Neuronal stem cell (in vitro differentiated cells): ENCODE measurements around the gene PCDHGC4.

Source experiments
- DNase-seq: peaks from one replicate; pipeline ENCODE4 v3.0.0-alpha.2; 2013; ENCODE audit warnings: low spot score
- H2AFZ ChIP-seq: one replicate; pipeline ENCODE4 v1.6.1; 2013; ENCODE audit warnings: mild to moderate bottlenecking, low read length, inconsistent platforms
- H2AK5ac ChIP-seq: 2 replicates; pipeline ENCODE4 v1.6.1; 2013; ENCODE audit warnings: low read depth, mild to moderate bottlenecking, inconsistent platforms, low read length, moderate library complexity, mixed read lengths
- H2BK120ac ChIP-seq: 2 replicates; pipeline ENCODE4 v1.6.1; 2013; ENCODE audit warnings: low read depth, mild to moderate bottlenecking, inconsistent platforms, low read length, moderate library complexity, mixed read lengths
- H2BK12ac ChIP-seq: one replicate; pipeline ENCODE4 v1.6.1; 2013; ENCODE audit warnings: low read length, inconsistent platforms
- H2BK15ac ChIP-seq: 2 replicates; pipeline ENCODE4 v1.6.1; 2013; ENCODE audit warnings: mild to moderate bottlenecking, low read length, inconsistent platforms, mixed read lengths
- H2BK5ac ChIP-seq: one replicate; pipeline ENCODE4 v1.6.1; 2013; ENCODE audit warnings: inconsistent platforms, mild to moderate bottlenecking, low read length, moderate library complexity
- H3K14ac ChIP-seq: one replicate; pipeline ENCODE4 v1.6.1; 2013; ENCODE audit warnings: low read length, inconsistent platforms
- H3K18ac ChIP-seq: 2 replicates; pipeline ENCODE4 v1.6.1; 2013; ENCODE audit warnings: low read length, inconsistent platforms
- H3K23ac ChIP-seq: 2 replicates; pipeline ENCODE4 v1.6.1; 2013; ENCODE audit warnings: low read depth, mild to moderate bottlenecking, mixed read lengths, low read length, inconsistent platforms; ENCODE audit not compliant: poor library complexity
- H3K27ac ChIP-seq: replicated peaks from 3 replicates; pipeline ENCODE4 v1.5.1; 2013; ENCODE audit warnings: low read length, inconsistent platforms
- H3K27me3 ChIP-seq, 3 experiments: 2 replicates each; pipeline ENCODE4 v1.6.1; 2013; ENCODE audit warnings: low read length in 3 of 3, mild to moderate bottlenecking in 2 of 3, inconsistent platforms in 1 of 3, low read depth in 1 of 3, mixed read lengths in 1 of 3, moderate library complexity in 1 of 3; ENCODE audit not compliant: control insufficient read depth in 3 of 3, insufficient read depth in 3 of 3
- H3K36me3 ChIP-seq, 2 donors: replicated peaks in 1 of 2; 2 replicates each; pipeline ENCODE4 v1.6.1; 2013; ENCODE audit warnings: low read length in 2 of 2; ENCODE audit not compliant: control insufficient read depth in 2 of 2, insufficient read depth in 2 of 2
- H3K4ac ChIP-seq: 2 replicates; pipeline ENCODE4 v1.6.1; 2013; ENCODE audit warnings: inconsistent platforms, mild to moderate bottlenecking, low read length, moderate library complexity
- H3K4me1 ChIP-seq, 2 donors: 1 replicate in 1 of 2; 2 replicates in 1 of 2; pipeline ENCODE4 v1.6.1; 2013; ENCODE audit warnings: low read length in 2 of 2, low read depth in 1 of 2; ENCODE audit not compliant: control insufficient read depth in 2 of 2, insufficient read depth in 1 of 2
- H3K4me2 ChIP-seq: one replicate; pipeline ENCODE4 v1.6.1; 2013; ENCODE audit warnings: mild to moderate bottlenecking, low read length, inconsistent platforms; ENCODE audit not compliant: insufficient read depth, poor library complexity, severe bottlenecking
- H3K4me3 ChIP-seq, 2 donors: 2 replicates each; pipeline ENCODE4 v1.5.1; 2013; ENCODE audit warnings: low read length in 2 of 2, mild to moderate bottlenecking in 2 of 2, inconsistent platforms in 1 of 2, moderate library complexity in 1 of 2
- H3K79me1 ChIP-seq: one replicate; pipeline ENCODE4 v1.6.1; 2013; ENCODE audit warnings: low read depth, mild to moderate bottlenecking, inconsistent platforms, low read length, moderate library complexity
- H3K9ac ChIP-seq: one replicate; pipeline ENCODE4 v1.6.1; 2013; ENCODE audit warnings: mild to moderate bottlenecking, low read depth, low read length, inconsistent platforms; ENCODE audit not compliant: poor library complexity
- H3K9me3 ChIP-seq, 2 donors: replicated peaks in 1 of 2; 2 replicates each; pipeline versions ENCODE3 to v1.6.1; 2013; ENCODE audit warnings: low read length in 2 of 2, mild to moderate bottlenecking in 2 of 2, inconsistent platforms in 1 of 2, low read depth in 1 of 2, mixed read lengths in 1 of 2, moderate library complexity in 1 of 2; ENCODE audit not compliant: control insufficient read depth in 2 of 2, insufficient read depth in 1 of 2
- H4K8ac ChIP-seq: one replicate; pipeline ENCODE4 v1.6.1; 2013; ENCODE audit warnings: low read depth, mild to moderate bottlenecking, inconsistent platforms, low read length, moderate library complexity
- H4K91ac ChIP-seq: one replicate; pipeline ENCODE4 v1.6.1; 2013; ENCODE audit warnings: low read length, low read depth, mild to moderate bottlenecking, inconsistent platforms; ENCODE audit not compliant: poor library complexity
- WGBS, 2 donors: extraction: QIAGEN DNeasy Blood & Tissue Kit; methylation state at CpG; one replicate each; pipeline ENCODE4 v1.1.7; 2013; ENCODE audit warnings: missing lambda C conversion rate in 2 of 2, mixed read lengths in 1 of 2; ENCODE audit not compliant: insufficient read length in 2 of 2, insufficient replicate concordance in 1 of 2; ENCODE audit errors: extremely low coverage in 2 of 2; 5-methylcytosine and 5-hydroxymethylcytosine counted together

PCDHGC4 gene

DNA sequence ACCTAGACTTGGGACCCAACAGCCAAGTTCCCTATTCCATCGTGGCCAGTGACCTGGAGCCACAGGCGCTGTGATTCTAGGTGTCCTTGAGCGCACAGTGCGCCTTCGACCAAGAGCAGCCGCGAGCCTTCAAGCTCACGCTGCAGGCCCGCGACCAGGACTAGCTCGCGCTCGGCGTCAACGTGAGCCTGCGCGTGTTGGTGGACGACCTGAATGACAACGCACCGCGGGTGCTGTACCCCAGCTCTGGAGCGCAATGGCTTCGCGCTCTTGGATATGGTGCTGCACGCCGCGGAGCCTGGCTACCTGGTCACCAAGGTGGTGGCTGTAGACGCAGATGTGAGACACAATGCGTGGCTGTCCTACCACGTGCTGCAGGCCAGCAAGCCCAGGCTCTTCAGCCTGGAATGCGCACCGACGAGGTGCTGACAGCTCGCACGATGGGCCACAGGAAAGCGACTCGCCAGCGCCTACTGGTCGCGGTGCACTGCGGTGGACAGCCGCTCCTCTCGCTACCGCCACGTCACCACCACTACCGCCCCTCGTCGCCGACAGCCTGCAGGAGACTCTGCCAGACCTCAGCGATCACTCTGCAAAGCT, 43.2 kb upstream of the PCDHGC4 start:
- Histone ChIP-seq H3K9ac (no peak overlapping the region), H3K4me3 (peak overlapping the region in 1 of 2 donors; percentile 56), H3K27me3 (no peaks in the 10 kb centered on the region), H2BK12ac (no peak overlapping the region), H3K4me2 (no peak overlapping the region), H3K27ac (no peak overlapping the region), H4K91ac (no peak overlapping the region), H3K23ac (peak overlapping the region; percentile 44), H3K14ac (no peak overlapping the region), H2BK120ac (no peak overlapping the region), H4K8ac (no peak overlapping the region), H3K18ac (no peak overlapping the region), H3K4me1 (no peaks in the 10 kb centered on the region), H2AK5ac (no peak overlapping the region), H2AFZ (no peak overlapping the region), H2BK5ac (no peak overlapping the region), H3K4ac (no peak overlapping the region), H2BK15ac (no peak overlapping the region), H3K79me1 (peaks cover 5% of the 10 kb centered on the region), H3K9me3 (peaks cover 18 to 34% of the 10 kb centered on the region in 2 donors), H3K36me3 (peaks cover 10 to 17% of the 10 kb centered on the region in 2 donors)
- no peak for DNase-seq
- WGBS, 2 donors = no CpG with 5 or more reads among the region's 50 CpGs

DNA sequence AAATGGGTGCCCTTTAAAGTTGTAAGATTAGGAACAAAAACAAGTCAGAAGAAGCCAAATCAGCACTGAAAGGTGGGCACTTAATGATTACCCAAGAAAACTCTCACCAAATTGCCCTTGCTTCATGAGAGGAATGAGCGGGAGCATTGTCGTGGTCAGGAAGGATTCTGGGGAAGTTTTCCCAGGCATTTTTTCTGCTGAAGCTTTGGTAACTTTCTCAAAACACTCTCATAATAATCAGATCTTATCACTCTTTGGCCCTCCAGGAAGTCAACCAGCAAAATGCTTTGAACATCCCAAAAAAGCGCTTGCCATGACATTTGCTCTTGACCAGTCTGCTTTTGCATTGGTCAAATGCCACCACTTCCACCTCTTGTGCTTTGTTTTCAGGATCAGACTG, 19.5 kb upstream of the PCDHGC4 start:
- WGBS, 2 donors = no CpG with 5 or more reads among the region's 3 CpGs
- Histone ChIP-seq H3K4me3 (no peak overlapping the region), H3K9me3 (no peaks in the 10 kb centered on the region), H3K14ac (no peak overlapping the region), H3K4ac (no peak overlapping the region), H2AFZ (no peak overlapping the region), H4K91ac (no peak overlapping the region), H2AK5ac (no peak overlapping the region), H3K4me2 (no peak overlapping the region), H2BK15ac (no peak overlapping the region), H2BK5ac (no peak overlapping the region), H3K27me3 (no peaks in the 10 kb centered on the region), H3K79me1 (no peaks in the 10 kb centered on the region), H3K27ac (no peak overlapping the region), H3K18ac (no peak overlapping the region), H2BK120ac (no peak overlapping the region), H3K36me3 (peaks cover 0 to 6% of the 10 kb centered on the region in 2 donors), H2BK12ac (no peak overlapping the region), H3K9ac (no peak overlapping the region), H3K4me1 (no peaks in the 10 kb centered on the region), H4K8ac (no peak overlapping the region), H3K23ac (no peak overlapping the region)
- DNase-seq = no peak

DNA sequence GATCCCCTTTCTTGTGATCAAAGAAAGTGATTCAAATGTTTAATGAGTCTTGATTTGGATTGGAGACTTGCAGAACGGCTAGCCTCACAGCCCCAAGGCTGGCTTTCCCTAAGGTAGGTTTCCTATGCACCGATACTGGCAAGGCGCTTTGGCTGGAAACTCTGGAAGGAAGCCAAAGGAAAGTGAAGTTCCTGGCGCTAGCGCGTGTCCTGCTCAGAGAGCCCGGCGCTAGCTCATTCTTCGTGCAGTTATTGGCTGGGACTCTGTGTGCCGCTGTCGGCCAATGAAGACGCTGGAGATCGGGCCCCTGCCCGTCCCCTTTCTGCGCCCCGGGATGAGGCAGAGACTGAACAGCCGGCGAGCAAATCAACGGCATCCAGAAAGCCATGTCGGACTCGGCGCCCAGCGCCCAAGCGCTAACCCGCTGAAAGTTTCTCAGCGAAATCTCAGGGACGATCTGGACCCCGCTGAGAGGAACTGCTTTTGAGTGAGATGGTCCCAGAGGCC, 9.2 kb upstream of the PCDHGC4 start, which contains the start of gene PCDHGC3:
TSS of gene PCDHGC3 (plus strand) at position 342 of the 507 bp plus-strand sequence. CDS start at position 493, 151 bp downstream.
- H2AK5ac ChIP-seq = peak within 1 kb of the TSS; percentile 82
- peak within 1 kb of the TSS; percentile 89 for H3K18ac ChIP-seq
- peaks cover 0 to 9% of the 10 kb centered on the region in 2 donors for H3K4me1 ChIP-seq
- no CpG with 5 or more reads among the region's 28 CpGs for WGBS, 2 donors
- peak within 1 kb of the TSS; percentile 1 for H3K14ac ChIP-seq
- H3K4ac ChIP-seq = no peak within 1 kb of the TSS
- peak within 1 kb of the TSS; percentile 44 to 84 for H3K4me3 ChIP-seq
- peak within 1 kb of the TSS; percentile 85 for H3K9ac ChIP-seq
- no peaks in the 10 kb centered on the region for H3K27me3 ChIP-seq
- H2BK12ac ChIP-seq = peak within 1 kb of the TSS; percentile 76
- no peak for DNase-seq
- peaks cover 14% of the 10 kb centered on the region for H3K79me1 ChIP-seq
- H2BK15ac ChIP-seq = no peak within 1 kb of the TSS
- H2AFZ ChIP-seq = peak within 1 kb of the TSS; percentile 85
- H3K9me3 ChIP-seq = peaks cover 17 to 39% of the 10 kb centered on the region in 2 donors
- H4K8ac ChIP-seq = no peak within 1 kb of the TSS
- no peak within 1 kb of the TSS for H2BK120ac ChIP-seq
- peak within 1 kb of the TSS; percentile 95 for H3K4me2 ChIP-seq
- peak within 1 kb of the TSS; percentile 8 for H3K23ac ChIP-seq
- peaks cover 12 to 37% of the 10 kb centered on the region in 2 donors for H3K36me3 ChIP-seq
- H4K91ac ChIP-seq = no peak within 1 kb of the TSS
- H3K27ac ChIP-seq = peak within 1 kb of the TSS; percentile 60
- peak within 1 kb of the TSS; percentile 44 for H2BK5ac ChIP-seq

DNA sequence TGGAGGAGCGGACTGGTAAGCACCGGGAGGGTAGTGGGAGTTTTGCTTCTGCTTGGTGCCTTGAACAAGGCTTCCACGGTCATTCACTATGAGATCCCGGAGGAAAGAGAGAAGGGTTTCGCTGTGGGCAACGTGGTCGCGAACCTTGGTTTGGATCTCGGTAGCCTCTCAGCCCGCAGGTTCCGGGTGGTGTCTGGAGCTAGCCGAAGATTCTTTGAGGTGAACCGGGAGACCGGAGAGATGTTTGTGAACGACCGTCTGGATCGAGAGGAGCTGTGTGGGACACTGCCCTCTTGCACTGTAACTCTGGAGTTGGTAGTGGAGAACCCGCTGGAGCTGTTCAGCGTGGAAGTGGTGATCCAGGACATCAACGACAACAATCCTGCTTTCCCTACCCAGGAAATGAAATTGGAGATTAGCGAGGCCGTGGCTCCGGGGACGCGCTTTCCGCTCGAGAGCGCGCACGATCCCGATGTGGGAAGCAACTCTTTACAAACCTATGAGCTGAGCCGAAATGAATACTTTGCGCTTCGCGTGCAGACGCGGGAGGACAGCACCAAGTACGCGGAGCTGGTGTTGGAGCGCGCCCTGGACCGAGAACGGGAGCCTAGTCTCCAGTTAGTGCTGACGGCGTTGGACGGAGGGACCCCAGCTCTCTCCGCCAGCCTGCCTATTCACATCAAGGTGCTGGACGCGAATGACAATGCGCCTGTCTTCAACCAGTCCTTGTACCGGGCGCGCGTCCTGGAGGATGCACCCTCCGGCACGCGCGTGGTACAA, 8.5 kb upstream of the PCDHGC4 start:
- peak overlapping the region; percentile 85 for H3K9ac ChIP-seq
- H2BK12ac ChIP-seq = peak overlapping the region; percentile 76
- H3K4me1 ChIP-seq = peaks cover 0 to 9% of the 10 kb centered on the region in 2 donors
- peak overlapping the region; percentile 1 for H3K14ac ChIP-seq
- H3K27ac ChIP-seq = peak overlapping the region; percentile 60
- peak overlapping the region; percentile 89 for H3K18ac ChIP-seq
- H4K91ac ChIP-seq = no peak overlapping the region
- no peak overlapping the region for H2BK120ac ChIP-seq
- peak overlapping the region; percentile 95 for H3K4me2 ChIP-seq
- no peak overlapping the region for H2BK15ac ChIP-seq
- H2AFZ ChIP-seq = peak overlapping the region; percentile 85
- peak overlapping the region; percentile 44 for H2BK5ac ChIP-seq
- peaks cover 17 to 39% of the 10 kb centered on the region in 2 donors for H3K9me3 ChIP-seq
- H3K79me1 ChIP-seq = peaks cover 14% of the 10 kb centered on the region
- H3K4ac ChIP-seq = no peak overlapping the region
- H2AK5ac ChIP-seq = peak overlapping the region; percentile 82
- H3K23ac ChIP-seq = peak overlapping the region; percentile 8
- DNase-seq = no peak
- WGBS, 2 donors = no CpG with 5 or more reads among the region's 58 CpGs
- H3K36me3 ChIP-seq = peaks cover 12 to 37% of the 10 kb centered on the region in 2 donors
- H3K27me3 ChIP-seq = no peaks in the 10 kb centered on the region
- peak overlapping the region; percentile 44 to 84 for H3K4me3 ChIP-seq
- H4K8ac ChIP-seq = no peak overlapping the region
